Spinal cord (tissue), 10 donors: ENCODE data around the gene NTRK3. TPM values are rescaled to one million over a fixed set of nuclear protein-coding genes. Genes with fewer than 3 reads are reported as not detected.
A peak's percentile ranks its signal among the peaks of the same experiment; 100 is the strongest.

Experiments used
- DNase-seq, 6 donors: peaks; one replicate each; pipeline versions ENCODE4 v3.0.0 to v3.0.0-alpha.2; 2013 to 2015; ENCODE audit warnings: low spot score in 6 of 6, low read depth in 4 of 6
- H3K27ac ChIP-seq: one replicate; pipeline ENCODE4 v1.5.1; 2013; ENCODE audit warnings: low read depth, low read length, control low read depth
- H3K27me3 ChIP-seq: one replicate; pipeline ENCODE4 v1.6.1; 2013; ENCODE audit warnings: low read length; ENCODE audit not compliant: control insufficient read depth, insufficient read depth
- H3K36me3 ChIP-seq: one replicate; pipeline ENCODE4 v1.6.1; 2013; ENCODE audit warnings: low read length; ENCODE audit not compliant: control insufficient read depth, insufficient read depth
- H3K4me1 ChIP-seq: one replicate; pipeline ENCODE4 v1.6.1; 2013; ENCODE audit warnings: low read length; ENCODE audit not compliant: control insufficient read depth, insufficient read depth
- H3K4me3 ChIP-seq: one replicate; pipeline ENCODE4 v1.5.1; 2013; ENCODE audit warnings: low read depth, low read length, control low read depth
- H3K9me3 ChIP-seq: one replicate; pipeline ENCODE4 v1.6.1; 2013; ENCODE audit warnings: low read length; ENCODE audit not compliant: control insufficient read depth, insufficient read depth
- WGBS: methylation state at CpG from one replicate; pipeline ENCODE4 v1.1.5; 2013; ENCODE audit warnings: missing lambda C conversion rate; ENCODE audit not compliant: insufficient coverage; 5-methylcytosine and 5-hydroxymethylcytosine counted together
- polyA plus RNA-seq, 2 donors: library from polyadenylated mRNA; unstranded; fragments of 120-200 nt; gene quantifications; one replicate each; pipeline ENCODE4 v1.2.1, GENCODE V29; 2013; ENCODE audit not compliant: insufficient read length in 2 of 2
- total RNA-seq, 2 donors: library from RNA; depleted of rRNA in 1 of 2; stranded (reverse); fragments of 120-200 nt in 1 of 2; fragments of >200 nt in 1 of 2; gene quantifications; one replicate each; pipeline versions ENCODE4 v1.2.3 to v1.2.4, GENCODE V29; 2013 to 2014
- donor health status: healthy.

Gene NTRK3
- total and polyA plus RNA-seq, 4 donors, result 49.5 to 68.1 (median 60.9) TPM

DNA sequence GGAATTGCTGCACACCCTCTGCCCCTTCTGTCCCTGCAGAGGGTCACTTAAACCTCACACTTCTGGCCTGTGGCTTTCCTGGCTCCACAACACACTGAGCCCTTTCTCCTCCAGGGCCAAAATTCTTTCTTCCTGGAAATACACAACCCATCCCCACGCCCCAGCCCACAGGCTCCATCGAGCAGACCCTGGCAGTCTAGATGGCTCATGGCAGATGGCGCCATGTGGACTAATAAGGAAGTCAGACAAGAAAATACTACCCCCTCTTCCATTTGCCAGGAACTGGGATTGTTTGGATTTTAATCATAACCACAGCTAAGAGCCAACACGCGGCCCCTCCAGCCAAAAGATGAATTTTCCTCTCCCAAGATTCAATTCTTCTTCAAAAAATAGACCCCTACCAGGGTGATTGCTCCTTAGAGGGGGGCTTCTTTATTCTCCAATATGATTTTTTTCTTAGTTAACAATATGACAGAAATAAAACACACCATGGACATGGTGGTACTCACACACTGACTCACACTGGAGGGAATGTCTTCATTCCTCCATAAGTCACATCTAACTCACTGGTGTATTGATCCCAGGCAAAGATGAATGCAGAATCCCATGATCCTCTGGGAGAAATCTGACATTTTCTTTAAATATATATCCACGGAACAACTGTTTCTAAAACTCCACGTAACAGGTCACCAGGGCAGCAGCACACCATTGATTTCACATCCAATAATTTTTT lies 111.5 kb downstream of the NTRK3 start:
- 83% methylated on average over 5 of the region's 7 CpGs for WGBS

DNA sequence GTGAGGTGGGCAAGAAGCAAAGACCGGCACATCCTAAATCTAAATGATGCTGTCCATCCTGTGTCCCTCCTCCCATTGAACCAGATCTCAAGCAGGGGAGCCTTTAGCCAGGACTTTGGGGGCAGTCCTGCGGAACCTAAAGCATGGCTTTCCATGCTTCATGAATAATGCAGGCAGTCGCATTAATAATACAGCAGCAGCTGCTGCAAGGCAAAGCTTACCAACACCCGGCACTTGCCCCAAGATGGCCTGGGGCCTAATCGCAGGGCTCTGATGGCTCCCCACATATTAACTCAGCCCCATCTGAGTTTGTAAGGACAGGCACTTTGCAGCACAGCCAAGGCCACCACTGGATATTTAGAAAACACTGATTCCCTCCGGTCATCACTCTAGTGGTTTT lies 114.4 kb downstream of the NTRK3 start:
- peaks cover 11% of the 10 kb centered on the region for H3K36me3 ChIP-seq
- no peak overlapping the region for H3K4me3 ChIP-seq
- WGBS, result 42% methylated on average over 5 of the region's 6 CpGs
- peak in 2 of 6 donors; percentile 63 to 74 for DNase-seq
- H3K27ac ChIP-seq, result no peak overlapping the region
- no peaks in the 10 kb centered on the region for H3K27me3 ChIP-seq
- peaks cover 9% of the 10 kb centered on the region for H3K4me1 ChIP-seq
- no peaks in the 10 kb centered on the region for H3K9me3 ChIP-seq

More for the DNA sequence above, 111.5 kb downstream of the NTRK3 start:
- Histone ChIP-seq H3K27ac (no peak overlapping the region), H3K27me3 (no peaks in the 10 kb centered on the region), H3K4me1 (peaks cover 9% of the 10 kb centered on the region), H3K36me3 (peaks cover 5% of the 10 kb centered on the region), H3K4me3 (no peak overlapping the region), H3K9me3 (no peaks in the 10 kb centered on the region)
- DNase-seq, result peak in 1 of 6 donors; percentile 25

DNA sequence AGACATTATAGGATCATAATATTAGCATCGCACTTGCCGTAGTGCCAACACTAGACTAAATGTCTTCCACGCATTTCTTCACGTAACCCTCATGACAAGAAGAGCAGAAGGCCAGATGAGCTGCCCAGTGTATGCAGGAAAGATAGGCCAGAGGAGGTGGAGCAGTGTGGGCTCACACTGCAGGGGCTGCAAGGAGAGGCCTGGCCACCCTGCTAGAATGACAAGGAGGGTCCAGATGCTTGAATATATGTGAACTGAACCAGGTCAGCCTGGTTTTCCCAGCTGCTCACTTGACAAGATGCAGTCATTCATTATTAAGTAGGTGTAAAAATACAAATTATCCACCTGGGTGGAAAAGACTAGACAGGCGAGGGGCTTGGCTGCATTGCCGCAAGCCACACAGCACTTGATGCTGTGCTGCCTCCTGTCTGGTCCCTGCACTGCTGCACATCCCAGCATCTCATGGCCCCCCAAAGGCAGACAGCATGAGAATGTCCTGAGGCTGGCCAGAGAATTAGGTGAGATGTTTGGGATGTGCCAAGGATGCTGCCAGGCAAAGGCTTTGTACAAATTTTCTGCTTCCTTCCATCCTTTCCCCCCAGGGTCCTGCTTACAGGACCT lies 115.2 kb downstream of the NTRK3 start:
- H3K4me1 ChIP-seq, result peaks cover 9% of the 10 kb centered on the region
- 89% methylated on average over 3 of the region's 6 CpGs for WGBS
- no peaks in the 10 kb centered on the region for H3K9me3 ChIP-seq
- DNase-seq, result peak in 2 of 6 donors; percentile 26 to 64
- peaks cover 18% of the 10 kb centered on the region for H3K36me3 ChIP-seq
- no peaks in the 10 kb centered on the region for H3K27me3 ChIP-seq
- H3K4me3 ChIP-seq, result no peak overlapping the region
- H3K27ac ChIP-seq, result no peak overlapping the region

DNA sequence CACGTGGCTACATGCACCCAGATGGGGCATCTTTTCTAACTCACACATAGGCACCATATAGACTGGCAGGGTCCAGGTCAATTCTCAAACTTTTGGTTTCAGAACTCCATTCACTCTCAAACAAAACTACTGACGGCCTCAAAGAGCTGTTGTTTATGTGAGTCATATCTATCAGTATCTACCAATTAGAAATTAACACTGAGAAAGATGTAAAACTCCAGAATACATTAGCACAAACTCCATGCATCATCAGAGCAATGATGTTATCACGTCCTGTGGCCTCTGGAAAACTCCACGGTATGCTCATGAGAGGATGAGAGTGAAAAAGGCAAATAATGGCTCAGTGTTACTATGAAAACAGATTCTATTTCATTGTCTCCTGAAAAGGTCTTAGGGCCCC lies 116.1 kb downstream of the NTRK3 start:
- WGBS, result 42% methylated on average over 1 of the region's 4 CpGs
- Histone ChIP-seq H3K27me3 (no peaks in the 10 kb centered on the region), H3K4me3 (no peak overlapping the region), H3K4me1 (peaks cover 9% of the 10 kb centered on the region), H3K36me3 (peaks cover 27% of the 10 kb centered on the region), H3K9me3 (no peaks in the 10 kb centered on the region), H3K27ac (no peak overlapping the region)
- no peak for DNase-seq

DNA sequence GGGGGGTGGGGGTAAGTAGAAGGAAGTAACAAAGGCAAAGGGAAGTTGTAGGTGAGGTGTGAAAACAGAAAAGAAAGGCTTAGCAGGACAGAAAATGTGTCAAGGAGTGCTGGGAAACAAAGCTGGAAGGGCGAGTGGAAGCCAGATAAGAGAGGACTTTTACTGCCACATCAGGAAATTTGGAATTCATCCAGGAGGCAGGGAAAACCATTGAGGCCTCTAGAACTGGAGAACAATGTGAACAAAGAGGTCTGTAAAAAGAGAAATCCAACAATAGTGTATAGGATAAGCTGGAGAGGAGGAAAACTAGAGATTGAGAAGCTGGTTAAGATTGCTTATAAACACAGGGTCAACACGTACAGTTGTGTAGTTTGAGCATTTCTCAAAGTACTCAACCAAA lies 116.6 kb downstream of the NTRK3 start:
- WGBS, result 50% methylated on average over 1 of the region's 2 CpGs
- H3K36me3 ChIP-seq, result peaks cover 32% of the 10 kb centered on the region
- no peaks in the 10 kb centered on the region for H3K27me3 ChIP-seq
- no peak overlapping the region for H3K4me3 ChIP-seq
- H3K27ac ChIP-seq, result no peak overlapping the region
- H3K9me3 ChIP-seq, result no peaks in the 10 kb centered on the region
- peaks cover 9% of the 10 kb centered on the region for H3K4me1 ChIP-seq
- DNase-seq, result no peak

DNA sequence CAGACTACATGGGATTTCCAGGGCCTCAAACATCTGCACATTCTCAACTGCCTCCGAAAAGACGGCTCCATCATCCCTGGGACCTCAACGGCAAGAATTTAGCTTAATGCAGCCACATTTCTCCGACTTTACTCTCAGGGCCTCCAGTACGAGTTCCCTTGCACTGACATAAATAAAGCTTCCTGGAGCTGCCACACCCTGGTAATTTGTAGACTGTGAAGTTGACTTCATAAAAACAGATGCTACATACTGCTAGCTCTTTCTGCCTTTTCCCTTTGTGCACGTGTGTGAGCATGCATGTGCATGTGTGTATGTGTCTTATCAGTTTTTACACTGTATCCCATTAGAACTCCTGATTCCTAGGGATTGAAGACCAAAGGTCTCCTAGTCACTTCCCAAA lies 122.7 kb downstream of the NTRK3 start:
- Histone ChIP-seq H3K4me3 (no peak overlapping the region), H3K9me3 (no peaks in the 10 kb centered on the region), H3K27me3 (no peaks in the 10 kb centered on the region), H3K36me3 (peaks cover 46% of the 10 kb centered on the region), H3K27ac (no peak overlapping the region), H3K4me1 (no peaks in the 10 kb centered on the region)
- WGBS, result 96% methylated on average over 3 of the region's 6 CpGs
- DNase-seq, result no peak

DNA sequence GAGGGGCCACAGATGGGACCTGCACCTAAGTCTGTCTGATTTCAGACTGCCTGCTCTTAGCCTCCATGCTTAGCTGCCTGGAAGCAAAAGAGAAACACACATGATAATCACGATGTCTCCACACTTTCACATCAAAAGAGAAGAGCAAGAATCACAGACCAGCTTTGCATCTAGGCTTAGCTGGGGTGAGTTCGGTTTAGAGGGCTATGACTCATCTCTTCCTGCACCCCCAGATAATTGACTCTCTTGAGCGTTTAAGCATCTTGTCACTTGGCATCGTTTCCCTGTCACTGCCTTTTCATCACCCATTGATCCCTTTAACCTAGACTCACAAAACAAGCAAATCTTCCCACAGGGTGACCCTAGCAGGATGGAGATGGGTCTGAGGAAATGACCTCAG lies 124.0 kb downstream of the NTRK3 start:
- 92% methylated on average over 2 of the region's 4 CpGs for WGBS
- Histone ChIP-seq H3K36me3 (peaks cover 43% of the 10 kb centered on the region), H3K9me3 (no peaks in the 10 kb centered on the region), H3K4me3 (no peak overlapping the region), H3K27ac (no peak overlapping the region), H3K4me1 (no peaks in the 10 kb centered on the region), H3K27me3 (no peaks in the 10 kb centered on the region)
- DNase-seq, result no peak

DNA sequence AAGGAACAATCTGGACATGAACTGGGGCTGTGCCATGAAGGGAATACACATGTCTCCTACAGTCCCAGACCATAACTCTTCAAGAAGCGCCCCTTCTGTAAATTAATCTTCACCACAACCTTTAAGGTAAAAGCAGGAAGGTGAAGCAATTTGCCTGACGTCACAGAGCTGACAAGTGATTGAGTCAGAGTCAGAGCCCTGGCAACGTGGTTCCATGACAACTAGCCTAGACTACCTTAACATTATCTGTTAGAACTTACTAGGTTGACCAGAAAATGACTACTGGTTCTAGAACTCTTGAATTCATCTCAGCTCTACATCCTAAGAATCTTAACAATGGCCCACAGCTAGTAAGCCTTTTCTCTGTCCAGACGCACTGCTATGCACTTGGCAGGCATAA lies 124.6 kb downstream of the NTRK3 start:
- 86% methylated on average over 2 of the region's 4 CpGs for WGBS

DNA sequence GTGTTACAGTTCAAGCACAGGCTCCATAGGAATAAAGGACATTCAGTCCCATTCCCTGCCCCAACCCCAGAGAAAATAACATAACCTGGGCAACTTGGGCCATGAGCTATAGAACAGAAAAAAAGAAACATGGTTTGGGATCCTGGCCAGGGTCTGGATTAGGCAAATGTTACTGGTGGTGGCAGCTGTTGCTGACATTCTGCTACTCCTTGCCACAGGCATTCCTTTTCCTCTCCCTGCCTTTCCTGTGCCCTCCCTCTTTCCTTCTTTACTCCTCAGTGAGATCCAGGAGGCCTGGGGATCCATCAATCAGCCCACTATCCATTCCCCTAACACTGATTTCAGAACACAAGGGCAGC lies 129.1 kb downstream of the NTRK3 start:
- Histone ChIP-seq H3K27me3 (no peaks in the 10 kb centered on the region), H3K27ac (no peak overlapping the region), H3K4me3 (no peak overlapping the region), H3K4me1 (no peaks in the 10 kb centered on the region), H3K9me3 (no peaks in the 10 kb centered on the region), H3K36me3 (peaks cover 27% of the 10 kb centered on the region)
- peak in 1 of 6 donors; percentile 35 for DNase-seq

More for the DNA sequence above, 124.6 kb downstream of the NTRK3 start:
- Histone ChIP-seq H3K27ac (no peak overlapping the region), H3K4me3 (no peak overlapping the region), H3K36me3 (peaks cover 43% of the 10 kb centered on the region), H3K4me1 (no peaks in the 10 kb centered on the region), H3K27me3 (no peaks in the 10 kb centered on the region), H3K9me3 (no peaks in the 10 kb centered on the region)
- DNase-seq, result no peak
